ENCODE data around the gene SSBP3. TPM values are rescaled to one million over a fixed set of nuclear protein-coding genes. Genes with fewer than 3 reads are reported as not detected.
A peak's percentile ranks its signal among the peaks of the same experiment; 100 is the strongest.

The SSBP3 gene
- total and polyA plus RNA-seq, 2 of the 13 experiments (the other 11 are each of a cell fraction or from before 2014, with no cell fraction given): 8.5 to 17.6 TPM

- TF ChIP-seq ZNF264 (CRISPR knock-in tag; IDR thresholded peaks at IDR 0.05) (no peak; the same call in 1 of the 2 replicates), MIER2 (CRISPR knock-in tag; IDR thresholded peaks at IDR 0.05) (no peak), ZNF24 (IDR thresholded peaks at IDR 0.05) (no peak), SATB2 (CRISPR knock-in tag; IDR thresholded peaks at IDR 0.05) (0 out of 2 replicates have a peak, but pooled peaks have one; percentile 12), ZBTB3 (CRISPR knock-in tag; IDR thresholded peaks at IDR 0.05; ENCODE audit: borderline replicate concordance, low read depth) (no peak), SMAD1 (CRISPR knock-in tag; IDR thresholded peaks at IDR 0.05; ENCODE audit: borderline replicate concordance, low read depth) (no peak), ASH2L (IDR thresholded peaks at IDR 0.05; ENCODE audit: insufficient read length, low read depth, low read length) (peak; percentile 74), NFYB (CRISPR knock-in tag; IDR thresholded peaks at IDR 0.05) (peak; percentile 94), MTERF4 (CRISPR knock-in tag; IDR thresholded peaks at IDR 0.05) (peak; percentile 79; the same call in 1 of the 2 replicates), FOXK2 (IDR thresholded peaks at IDR 0.05) (no peak), REPIN1 (CRISPR knock-in tag; IDR thresholded peaks at IDR 0.05; ENCODE audit: borderline replicate concordance, low read depth) (peak; percentile 54; the same call in 1 of the 2 replicates), DBP (CRISPR knock-in tag; IDR thresholded peaks at IDR 0.05; ENCODE audit: not compliant biosample characterization) (no peak), ZNF652 (CRISPR knock-in tag; IDR thresholded peaks at IDR 0.05; ENCODE audit: borderline replicate concordance, low read depth) (no peak), ZSCAN29 (CRISPR knock-in tag; conservative IDR thresholded peaks at IDR 0.05) (no peak), CEBPG (CRISPR knock-in tag; IDR thresholded peaks at IDR 0.05) (no peak), ZNF878 (CRISPR knock-in tag; IDR thresholded peaks at IDR 0.05) (peak; percentile 56; the same call in 1 of the 2 replicates), SETDB1 (CRISPR knock-in tag; IDR thresholded peaks at IDR 0.05; ENCODE audit: borderline replicate concordance) (no peak), TRIM24 (CRISPR knock-in tag; IDR thresholded peaks at IDR 0.05) (no peak)
- TF ChIP-seq, protein P1, sequence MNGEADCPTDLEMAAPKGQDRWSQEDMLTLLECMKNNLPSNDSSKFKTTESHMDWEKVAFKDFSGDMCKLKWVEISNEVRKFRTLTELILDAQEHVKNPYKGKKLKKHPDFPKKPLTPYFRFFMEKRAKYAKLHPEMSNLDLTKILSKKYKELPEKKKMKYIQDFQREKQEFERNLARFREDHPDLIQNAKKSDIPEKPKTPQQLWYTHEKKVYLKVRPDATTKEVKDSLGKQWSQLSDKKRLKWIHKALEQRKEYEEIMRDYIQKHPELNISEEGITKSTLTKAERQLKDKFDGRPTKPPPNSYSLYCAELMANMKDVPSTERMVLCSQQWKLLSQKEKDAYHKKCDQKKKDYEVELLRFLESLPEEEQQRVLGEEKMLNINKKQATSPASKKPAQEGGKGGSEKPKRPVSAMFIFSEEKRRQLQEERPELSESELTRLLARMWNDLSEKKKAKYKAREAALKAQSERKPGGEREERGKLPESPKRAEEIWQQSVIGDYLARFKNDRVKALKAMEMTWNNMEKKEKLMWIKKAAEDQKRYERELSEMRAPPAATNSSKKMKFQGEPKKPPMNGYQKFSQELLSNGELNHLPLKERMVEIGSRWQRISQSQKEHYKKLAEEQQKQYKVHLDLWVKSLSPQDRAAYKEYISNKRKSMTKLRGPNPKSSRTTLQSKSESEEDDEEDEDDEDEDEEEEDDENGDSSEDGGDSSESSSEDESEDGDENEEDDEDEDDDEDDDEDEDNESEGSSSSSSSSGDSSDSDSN (CRISPR knock-in tag; IDR thresholded peaks at IDR 0.05): peak; percentile 80
- TF ChIP-seq, protein P2, sequence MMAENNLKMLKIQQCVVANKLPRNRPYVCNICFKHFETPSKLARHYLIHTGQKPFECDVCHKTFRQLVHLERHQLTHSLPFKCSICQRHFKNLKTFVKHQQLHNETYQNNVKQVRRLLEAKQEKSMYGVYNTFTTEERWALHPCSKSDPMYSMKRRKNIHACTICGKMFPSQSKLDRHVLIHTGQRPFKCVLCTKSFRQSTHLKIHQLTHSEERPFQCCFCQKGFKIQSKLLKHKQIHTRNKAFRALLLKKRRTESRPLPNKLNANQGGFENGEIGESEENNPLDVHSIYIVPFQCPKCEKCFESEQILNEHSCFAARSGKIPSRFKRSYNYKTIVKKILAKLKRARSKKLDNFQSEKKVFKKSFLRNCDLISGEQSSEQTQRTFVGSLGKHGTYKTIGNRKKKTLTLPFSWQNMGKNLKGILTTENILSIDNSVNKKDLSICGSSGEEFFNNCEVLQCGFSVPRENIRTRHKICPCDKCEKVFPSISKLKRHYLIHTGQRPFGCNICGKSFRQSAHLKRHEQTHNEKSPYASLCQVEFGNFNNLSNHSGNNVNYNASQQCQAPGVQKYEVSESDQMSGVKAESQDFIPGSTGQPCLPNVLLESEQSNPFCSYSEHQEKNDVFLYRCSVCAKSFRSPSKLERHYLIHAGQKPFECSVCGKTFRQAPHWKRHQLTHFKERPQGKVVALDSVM (CRISPR knock-in tag; IDR thresholded peaks at IDR 0.05): peak; percentile 25; the same call in 1 of the 2 replicates
- TF ChIP-seq, protein P3, sequence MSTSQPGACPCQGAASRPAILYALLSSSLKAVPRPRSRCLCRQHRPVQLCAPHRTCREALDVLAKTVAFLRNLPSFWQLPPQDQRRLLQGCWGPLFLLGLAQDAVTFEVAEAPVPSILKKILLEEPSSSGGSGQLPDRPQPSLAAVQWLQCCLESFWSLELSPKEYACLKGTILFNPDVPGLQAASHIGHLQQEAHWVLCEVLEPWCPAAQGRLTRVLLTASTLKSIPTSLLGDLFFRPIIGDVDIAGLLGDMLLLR (CRISPR knock-in tag; IDR thresholded peaks at IDR 0.05): no peak
Observed at GRCh38 chr1:54199765-54200518, 206.3 kb downstream of the SSBP3 start, which contains the start of the genes CYB5RL and MRPL37 (continued).
